Neuron (in vitro differentiated cells): Measurements from ENCODE around the gene DENND5A.
"Not testable (repeated sequence)": the region's sequence is repeated elsewhere in the genome, so short reads cannot be mapped to it uniquely, and the experiment has no call there.

Source experiments
- H2AFZ ChIP-seq: one replicate; pipeline ENCODE4 v1.6.1; 2013; ENCODE audit warnings: low read depth, mild to moderate bottlenecking, inconsistent platforms, low read length, moderate library complexity
- H3K27me3 ChIP-seq: one replicate; pipeline ENCODE4 v1.6.1; 2013; ENCODE audit warnings: low read length; ENCODE audit not compliant: insufficient read depth
- H3K36me3 ChIP-seq: one replicate; pipeline ENCODE4 v1.6.1; 2013; ENCODE audit warnings: low read length; ENCODE audit not compliant: insufficient read depth
- H3K4me1 ChIP-seq: one replicate; pipeline ENCODE4 v1.6.1; 2013; ENCODE audit warnings: low read length; ENCODE audit not compliant: insufficient read depth
- H3K4me3 ChIP-seq: 2 replicates; pipeline ENCODE4 v1.5.1; 2013; ENCODE audit warnings: mild to moderate bottlenecking, low read length, moderate library complexity
- H3K9me3 ChIP-seq: one replicate; pipeline ENCODE4 v1.6.1; 2013; ENCODE audit warnings: low read length

The DENND5A gene

DNA sequence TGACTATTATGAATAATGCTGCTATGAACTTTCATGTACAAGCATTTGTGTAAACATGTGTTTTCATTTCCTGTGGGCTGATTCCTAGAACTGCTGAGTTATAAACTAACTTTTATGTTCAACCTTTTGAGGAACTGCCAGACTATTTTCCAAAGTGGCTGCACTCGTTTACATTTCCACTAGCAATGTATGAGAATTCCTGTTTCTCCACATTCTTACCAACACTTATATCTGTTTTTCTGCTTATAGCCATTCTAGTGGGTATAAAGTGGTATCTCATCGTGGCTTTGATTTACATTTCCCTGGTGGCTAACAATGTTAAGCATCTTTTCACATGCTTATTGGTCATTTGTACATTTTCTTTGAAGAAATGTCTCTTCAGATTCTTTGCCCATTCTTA lies 138.5 kb downstream of the DENND5A start:
- H3K9me3 ChIP-seq, result no peaks in the 10 kb centered on the region
- H3K27me3 ChIP-seq, result no peaks in the 10 kb centered on the region
- H3K4me1 ChIP-seq, result no peaks in the 10 kb centered on the region
- H3K4me3 ChIP-seq, result no peak overlapping the region
- no peak overlapping the region for H2AFZ ChIP-seq
- H3K36me3 ChIP-seq, result no peaks in the 10 kb centered on the region

DNA sequence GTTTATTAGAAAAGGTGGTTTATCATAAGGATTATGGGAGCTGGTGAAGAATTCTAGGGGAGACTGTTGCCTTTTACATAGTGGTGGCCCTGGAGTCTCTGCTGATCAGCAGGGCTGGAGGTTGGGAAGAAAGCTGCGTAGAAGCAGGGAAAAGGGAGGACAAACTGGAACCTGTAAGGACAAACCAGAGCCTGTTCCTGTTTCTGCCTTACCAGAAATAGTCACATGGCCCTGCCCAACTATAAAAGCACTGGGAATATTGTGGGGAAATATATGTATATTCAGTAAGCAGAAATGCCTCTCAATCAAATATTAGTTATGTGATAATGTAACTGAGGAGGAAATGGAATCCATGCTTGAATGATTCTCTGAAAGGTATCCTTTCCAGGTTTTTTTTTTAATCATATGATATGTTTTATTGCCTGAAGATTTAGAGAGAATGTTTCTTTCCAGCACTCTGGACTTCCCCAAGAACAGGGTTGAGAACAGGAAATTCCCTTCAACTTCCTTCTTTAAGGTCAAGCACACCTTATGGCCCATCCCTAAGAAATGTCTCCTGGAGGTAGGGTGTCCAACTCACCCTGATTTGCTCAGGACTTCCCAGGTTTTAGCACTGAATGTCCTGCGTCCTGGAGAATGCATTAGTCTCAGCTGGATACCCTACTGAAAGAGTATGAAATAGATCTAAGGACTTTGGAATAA lies 139.8 kb downstream of the DENND5A start:
- H3K27me3 ChIP-seq, result no peaks in the 10 kb centered on the region
- H3K36me3 ChIP-seq, result no peaks in the 10 kb centered on the region
- no peak overlapping the region for H2AFZ ChIP-seq
- H3K9me3 ChIP-seq, result no peaks in the 10 kb centered on the region
- H3K4me3 ChIP-seq, result no peak overlapping the region
- H3K4me1 ChIP-seq, result no peaks in the 10 kb centered on the region

DNA sequence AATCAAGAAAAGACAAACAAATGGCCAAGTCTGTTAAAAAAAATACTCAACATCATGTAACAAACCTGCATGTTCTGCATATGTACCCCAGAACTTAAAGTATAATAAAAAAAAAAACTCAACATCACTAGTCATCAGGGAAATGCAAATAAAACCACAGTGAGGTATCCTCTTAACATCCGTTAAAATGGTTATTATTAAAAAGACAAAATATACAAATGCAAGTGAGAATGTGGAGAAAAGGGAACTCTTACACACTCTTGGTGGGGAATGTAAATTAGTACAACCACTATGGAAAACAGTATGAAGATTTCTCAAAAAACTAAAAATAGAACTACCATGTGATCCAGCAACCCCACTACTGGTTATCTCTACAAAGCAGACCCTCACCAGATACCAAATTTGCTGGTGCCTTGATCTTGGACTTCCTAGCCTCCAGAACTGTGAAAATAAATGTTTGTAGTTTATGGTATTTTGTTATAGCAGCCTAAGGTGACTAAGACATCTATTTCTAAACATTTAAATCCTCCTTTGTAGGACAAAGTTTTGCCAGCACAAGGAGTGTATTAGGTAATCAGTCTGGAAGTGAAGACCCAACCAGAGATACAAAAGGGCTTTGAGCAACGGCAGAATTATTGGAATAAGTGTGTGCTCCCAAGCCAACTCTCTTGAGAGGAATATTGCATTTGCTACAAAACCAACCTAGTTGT lies 141.4 kb downstream of the DENND5A start:
- H3K9me3 ChIP-seq, result no peaks in the 10 kb centered on the region
- H3K4me3 ChIP-seq, result no peak overlapping the region
- no peaks in the 10 kb centered on the region for H3K4me1 ChIP-seq
- H2AFZ ChIP-seq, result no peak overlapping the region
- no peaks in the 10 kb centered on the region for H3K27me3 ChIP-seq
- no peaks in the 10 kb centered on the region for H3K36me3 ChIP-seq

DNA sequence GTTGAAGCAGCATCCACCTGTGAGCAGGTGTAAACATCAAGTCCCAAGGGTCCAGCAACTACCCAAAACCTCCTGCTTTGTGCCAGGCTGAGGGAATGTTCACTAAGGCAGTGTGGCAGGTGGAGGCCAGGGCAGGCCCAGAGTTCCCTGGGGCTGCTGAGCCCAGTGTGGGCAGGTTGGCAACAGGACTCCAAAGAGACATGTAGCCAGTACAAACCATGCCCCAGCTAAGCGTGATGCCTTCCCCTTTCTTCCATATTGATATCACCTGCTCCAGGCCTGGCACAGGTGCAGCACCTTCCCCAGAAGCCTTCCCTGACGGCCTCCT lies 143.7 kb downstream of the DENND5A start:
- no peak overlapping the region for H3K4me3 ChIP-seq
- no peak overlapping the region for H2AFZ ChIP-seq
- no peaks in the 10 kb centered on the region for H3K27me3 ChIP-seq
- H3K9me3 ChIP-seq, result no peaks in the 10 kb centered on the region
- H3K36me3 ChIP-seq, result no peaks in the 10 kb centered on the region
- H3K4me1 ChIP-seq, result no peaks in the 10 kb centered on the region

DNA sequence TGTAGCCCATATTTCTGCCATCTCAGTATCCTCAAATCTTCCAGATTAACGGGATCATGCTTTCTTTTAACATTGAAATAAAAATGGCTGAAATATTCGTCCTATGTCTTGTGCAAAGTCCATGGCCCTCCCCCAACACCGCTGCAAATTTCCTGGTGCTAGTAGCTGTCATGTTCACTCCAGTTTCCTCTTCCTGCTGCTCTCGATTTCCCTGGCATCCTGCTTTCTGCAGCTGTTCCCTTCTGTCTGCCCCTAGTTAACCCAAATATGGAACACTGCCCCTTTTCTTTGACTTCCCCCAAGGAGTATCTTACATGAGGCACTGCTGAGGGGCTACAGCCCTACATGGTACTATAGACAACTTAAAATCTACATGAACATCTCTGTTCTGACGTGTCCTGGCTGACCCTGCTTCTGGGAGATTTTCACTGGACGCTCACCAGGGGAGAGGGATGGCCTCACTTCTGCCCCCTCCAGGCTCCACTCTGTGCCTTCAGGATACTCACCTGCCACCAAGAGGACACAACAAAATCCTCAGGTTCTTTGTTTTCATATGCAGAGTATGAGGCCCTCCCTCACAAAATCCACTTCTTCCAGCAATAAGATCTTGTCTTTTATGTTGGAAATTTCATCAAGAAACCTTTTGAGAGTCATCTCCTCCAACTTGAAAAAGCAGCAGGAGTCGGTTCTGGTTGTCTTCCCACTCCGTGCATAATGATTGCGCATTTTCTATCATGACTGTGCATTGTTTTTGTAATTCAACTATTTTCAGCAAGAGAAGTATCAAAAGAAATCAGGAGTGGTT lies 144.3 kb downstream of the DENND5A start:
- H3K4me1 ChIP-seq, result no peaks in the 10 kb centered on the region
- H3K27me3 ChIP-seq, result no peaks in the 10 kb centered on the region
- H3K4me3 ChIP-seq, result no peak overlapping the region
- H3K36me3 ChIP-seq, result no peaks in the 10 kb centered on the region
- H2AFZ ChIP-seq, result no peak overlapping the region
- no peaks in the 10 kb centered on the region for H3K9me3 ChIP-seq

DNA sequence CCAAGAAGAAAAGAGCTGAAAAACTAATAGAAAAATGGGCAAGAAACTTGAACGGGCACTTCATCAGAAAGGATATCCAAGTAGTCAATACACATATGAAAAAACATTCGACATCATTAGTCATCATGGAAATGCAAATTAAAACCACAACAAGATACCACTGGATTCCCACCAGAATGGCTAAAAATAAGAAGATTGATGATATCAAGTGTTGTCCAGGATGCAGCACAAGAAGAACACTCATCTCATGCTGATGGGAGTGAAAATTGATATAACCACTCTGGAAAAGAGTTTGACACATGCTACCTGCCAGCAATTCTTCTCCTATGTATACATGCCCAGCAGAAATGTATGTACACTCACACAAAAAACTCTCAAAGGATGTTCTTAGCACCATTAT lies 146.9 kb downstream of the DENND5A start:
- no peaks in the 10 kb centered on the region for H3K36me3 ChIP-seq
- H3K4me3 ChIP-seq, result no peak overlapping the region

DNA sequence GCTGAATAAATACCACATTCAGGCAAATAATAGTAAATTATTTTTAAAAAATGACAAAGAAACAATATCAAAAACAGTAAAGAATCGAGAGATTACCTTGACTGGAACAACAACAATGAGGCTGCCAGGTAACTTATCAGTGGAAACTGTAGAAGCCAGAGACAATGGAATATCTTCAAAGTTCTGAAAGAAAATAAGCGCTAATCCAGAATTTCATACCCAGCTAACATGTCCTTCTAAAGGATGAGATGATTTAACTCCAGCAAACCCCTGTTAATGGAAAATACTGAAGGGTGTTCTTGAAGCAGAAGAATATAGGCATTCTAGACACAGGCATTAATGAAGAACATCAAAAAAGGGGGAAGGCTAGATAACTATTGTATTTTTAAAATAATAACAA lies 153.1 kb downstream of the DENND5A start:
- no peaks in the 10 kb centered on the region for H3K27me3 ChIP-seq
- H3K4me3 ChIP-seq, result no peak overlapping the region
- no peak overlapping the region for H2AFZ ChIP-seq
- H3K36me3 ChIP-seq, result no peaks in the 10 kb centered on the region
- no peaks in the 10 kb centered on the region for H3K4me1 ChIP-seq
- peaks cover 9% of the 10 kb centered on the region for H3K9me3 ChIP-seq

More for the DNA sequence above, 146.9 kb downstream of the DENND5A start:
- H2AFZ ChIP-seq, result no peak overlapping the region
- no peaks in the 10 kb centered on the region for H3K4me1 ChIP-seq
- H3K27me3 ChIP-seq, result no peaks in the 10 kb centered on the region
- H3K9me3 ChIP-seq, result peaks cover 5% of the 10 kb centered on the region

DNA sequence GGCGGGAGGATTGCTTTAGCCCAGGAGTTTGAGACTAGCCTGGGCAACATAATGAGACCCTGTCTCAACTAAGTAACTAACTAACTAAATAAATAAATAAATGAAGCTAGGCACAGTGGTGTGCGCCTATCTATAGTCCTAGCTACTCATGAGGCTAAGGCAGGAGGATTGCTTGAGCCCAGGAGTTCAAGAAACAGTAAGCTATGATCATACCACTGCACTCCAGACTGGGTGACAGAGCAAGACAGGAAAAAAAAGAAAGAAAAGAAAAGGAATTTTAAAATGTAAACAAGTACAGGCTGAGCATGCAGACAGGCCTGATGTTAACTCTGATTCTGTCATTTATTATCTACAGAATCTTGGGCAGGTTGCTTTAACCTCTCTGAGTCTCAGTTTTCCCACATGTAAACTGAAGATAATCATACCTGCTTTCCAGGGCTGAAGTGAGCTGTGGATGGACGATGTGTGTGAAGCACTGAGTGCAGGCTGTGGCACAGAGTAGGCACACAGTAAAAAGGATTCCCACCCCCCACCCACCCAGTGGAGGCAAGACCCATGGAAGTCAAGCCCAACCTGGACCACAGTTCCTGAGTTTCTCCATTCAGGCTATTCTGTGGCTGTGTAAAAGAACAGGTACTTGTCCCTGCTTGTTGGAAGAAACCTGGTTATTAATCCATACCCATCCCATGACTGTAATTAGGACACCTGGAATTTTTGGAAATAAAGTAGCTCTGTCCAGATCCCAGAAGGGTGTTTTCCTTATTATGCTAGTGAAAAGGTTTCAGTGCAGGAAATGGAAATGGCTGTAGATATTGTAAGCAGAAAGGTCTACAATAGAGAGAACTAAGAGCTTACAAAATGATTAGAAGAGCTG lies 155.1 kb downstream of the DENND5A start:
- no peak overlapping the region for H2AFZ ChIP-seq
- H3K4me3 ChIP-seq, result no peak overlapping the region
- H3K4me1 ChIP-seq, result no peaks in the 10 kb centered on the region
- H3K9me3 ChIP-seq, result peaks cover 9% of the 10 kb centered on the region
- no peaks in the 10 kb centered on the region for H3K36me3 ChIP-seq
- no peaks in the 10 kb centered on the region for H3K27me3 ChIP-seq

DNA sequence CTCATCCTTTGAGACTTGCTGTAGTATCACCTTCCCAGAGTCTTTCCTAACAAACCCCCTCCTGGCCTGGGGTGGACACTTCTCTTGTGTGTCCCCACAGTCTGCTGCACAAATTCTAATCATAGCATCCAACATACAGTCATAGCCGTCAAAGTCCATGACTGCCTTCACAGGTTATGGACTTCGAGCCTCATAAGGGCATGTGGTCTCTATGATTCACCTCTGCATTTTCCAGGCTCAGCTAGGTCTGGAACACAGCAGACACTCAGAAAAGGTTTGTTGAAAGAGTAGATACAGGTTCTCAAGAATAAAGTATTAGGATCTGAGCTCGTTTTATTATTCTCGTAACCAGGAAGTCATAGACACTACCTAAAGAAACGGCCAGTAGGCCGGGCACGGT lies 160.6 kb downstream of the DENND5A start:
- Histone ChIP-seq H3K4me3 (no peak overlapping the region), H3K36me3 (no peaks in the 10 kb centered on the region), H3K9me3 (no peaks in the 10 kb centered on the region), H3K27me3 (no peaks in the 10 kb centered on the region), H3K4me1 (no peaks in the 10 kb centered on the region), H2AFZ (no peak overlapping the region)

DNA sequence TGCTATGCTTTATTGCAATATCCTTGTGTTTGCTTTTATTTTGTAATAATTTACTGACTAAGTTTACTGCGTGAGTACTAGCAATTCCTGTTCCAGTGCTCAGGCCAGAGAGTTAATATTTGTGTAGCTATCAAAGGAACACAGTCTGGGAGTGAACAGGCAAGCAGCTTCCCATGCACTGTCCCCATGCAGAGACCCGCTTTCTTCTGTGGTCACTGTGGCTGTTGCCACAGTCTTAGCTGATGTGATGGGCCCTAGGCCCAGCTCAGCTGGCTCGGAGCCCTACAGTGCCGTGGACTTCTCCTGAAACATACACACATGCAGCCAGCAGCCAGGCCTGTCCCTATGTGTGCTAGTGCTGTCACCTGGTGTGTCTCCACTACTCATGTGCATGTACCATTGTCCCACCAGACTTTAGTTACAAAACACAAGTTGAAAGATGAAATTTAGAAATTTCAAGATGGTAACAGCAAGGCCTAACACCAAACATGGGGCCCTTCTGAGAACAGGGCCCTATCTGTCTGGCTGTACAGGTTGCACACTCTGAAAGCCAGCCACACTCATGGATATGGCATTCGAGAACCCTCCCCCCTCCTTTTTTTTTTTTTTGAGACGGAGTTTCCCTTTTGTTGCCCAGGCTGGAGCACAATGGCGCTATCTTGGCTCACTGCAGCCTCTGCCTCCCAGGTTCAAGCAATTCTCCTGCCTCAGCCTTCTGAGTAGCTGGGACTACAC lies 161.4 kb downstream of the DENND5A start:
- Histone ChIP-seq H3K4me3 (no peak overlapping the region), H3K4me1 (no peaks in the 10 kb centered on the region), H3K36me3 (no peaks in the 10 kb centered on the region), H2AFZ (no peak overlapping the region), H3K9me3 (no peaks in the 10 kb centered on the region), H3K27me3 (no peaks in the 10 kb centered on the region)

DNA sequence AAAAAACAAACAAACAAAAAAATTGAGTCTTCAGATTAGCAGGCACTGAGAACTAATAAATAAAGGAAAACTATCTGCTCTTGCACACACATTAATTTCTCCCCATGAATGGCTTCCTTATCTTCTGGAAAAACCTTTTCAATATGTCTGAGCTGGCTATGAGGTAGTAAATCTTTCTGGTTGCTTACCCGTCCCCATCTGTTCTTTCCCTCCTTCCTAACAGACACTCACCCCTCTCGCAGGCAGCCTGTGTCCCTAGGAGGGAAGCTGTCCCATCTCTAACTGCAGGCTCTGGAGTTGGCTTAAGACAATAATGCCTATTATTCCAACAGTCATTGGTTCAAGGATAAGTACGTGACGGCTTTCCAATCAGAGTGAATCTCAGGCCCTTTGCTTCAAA lies 165.5 kb downstream of the DENND5A start:
- Histone ChIP-seq H3K9me3 (no peaks in the 10 kb centered on the region), H3K36me3 (no peaks in the 10 kb centered on the region), H3K4me1 (no peaks in the 10 kb centered on the region), H3K4me3 (no peak overlapping the region), H2AFZ (no peak overlapping the region), H3K27me3 (no peaks in the 10 kb centered on the region)

DNA sequence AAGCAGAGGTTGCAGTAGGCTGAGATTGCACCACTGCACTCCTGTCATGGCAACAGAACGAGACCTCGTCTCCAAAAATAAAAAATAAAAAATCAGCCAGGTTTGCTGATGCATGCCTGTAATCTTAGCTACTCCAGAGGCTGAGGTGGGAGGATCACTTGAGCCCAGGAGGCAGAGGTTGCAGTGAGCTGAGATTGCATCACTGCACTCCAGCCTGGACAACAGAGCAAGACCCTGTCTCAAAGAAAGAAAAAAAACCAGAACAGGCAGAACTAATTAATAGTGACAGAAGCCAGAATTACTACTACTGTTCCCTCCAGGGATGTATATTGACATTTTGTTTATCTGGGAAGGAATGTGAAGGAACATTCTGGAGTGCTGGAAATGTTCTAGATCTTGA lies 166.7 kb downstream of the DENND5A start:
- H3K4me3 ChIP-seq, H3K36me3 ChIP-seq, H2AFZ ChIP-seq, H3K27me3 ChIP-seq, H3K9me3 ChIP-seq, H3K4me1 ChIP-seq: not testable (repeated sequence)
